GM19099 (cell line): ENCODE data around the gene TBC1D5.

Experiments used
- POLR2A ChIP-seq: IDR thresholded peaks from 3 replicates; pipeline ENCODE4 v1.6.1; 2011; ENCODE audit warnings: low read depth; ENCODE audit not compliant: insufficient read length; ENCODE audit errors: extremely low read depth

Gene TBC1D5

DNA sequence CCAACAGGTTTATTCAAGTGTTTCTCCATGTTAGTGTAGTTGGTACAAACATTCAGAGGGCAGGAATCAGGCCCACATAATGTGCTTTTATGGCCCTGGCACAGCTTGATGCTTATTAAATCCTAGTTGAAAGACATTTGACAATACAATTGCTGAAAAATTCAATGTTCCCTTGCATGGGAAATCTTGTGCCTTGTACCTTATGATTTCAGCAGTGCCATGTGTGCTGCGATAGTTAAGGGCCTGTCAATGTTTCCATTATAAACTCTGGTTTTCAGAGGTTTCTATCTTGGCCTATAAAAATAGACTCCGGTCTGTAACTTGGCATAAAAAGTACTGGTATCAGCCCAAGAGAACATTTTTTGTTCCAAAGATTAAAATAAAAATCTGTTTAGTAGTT is 207.2 kb downstream of the TBC1D5 start:
- TF ChIP-seq POLR2A, result no peak

DNA sequence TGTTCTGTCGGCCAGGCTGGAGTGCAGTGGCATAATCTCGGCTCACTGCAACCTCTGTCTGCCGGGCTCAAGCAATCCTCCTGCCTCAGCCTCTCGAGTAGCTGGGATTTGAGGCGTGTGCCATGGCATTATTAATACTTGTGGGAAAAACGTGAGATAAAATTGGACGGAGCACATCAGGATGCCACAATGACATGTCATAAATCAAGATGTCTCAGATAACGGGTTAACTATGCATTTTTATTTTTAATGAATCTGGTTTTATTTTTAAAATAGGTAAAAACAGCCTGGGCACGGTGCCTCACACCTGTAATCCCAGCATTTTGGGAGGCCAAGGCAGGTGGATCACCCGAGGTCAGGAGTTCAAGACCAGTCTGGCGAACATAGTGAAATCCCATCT is 212.8 kb downstream of the TBC1D5 start:
- TF ChIP-seq POLR2A, result no peak

DNA sequence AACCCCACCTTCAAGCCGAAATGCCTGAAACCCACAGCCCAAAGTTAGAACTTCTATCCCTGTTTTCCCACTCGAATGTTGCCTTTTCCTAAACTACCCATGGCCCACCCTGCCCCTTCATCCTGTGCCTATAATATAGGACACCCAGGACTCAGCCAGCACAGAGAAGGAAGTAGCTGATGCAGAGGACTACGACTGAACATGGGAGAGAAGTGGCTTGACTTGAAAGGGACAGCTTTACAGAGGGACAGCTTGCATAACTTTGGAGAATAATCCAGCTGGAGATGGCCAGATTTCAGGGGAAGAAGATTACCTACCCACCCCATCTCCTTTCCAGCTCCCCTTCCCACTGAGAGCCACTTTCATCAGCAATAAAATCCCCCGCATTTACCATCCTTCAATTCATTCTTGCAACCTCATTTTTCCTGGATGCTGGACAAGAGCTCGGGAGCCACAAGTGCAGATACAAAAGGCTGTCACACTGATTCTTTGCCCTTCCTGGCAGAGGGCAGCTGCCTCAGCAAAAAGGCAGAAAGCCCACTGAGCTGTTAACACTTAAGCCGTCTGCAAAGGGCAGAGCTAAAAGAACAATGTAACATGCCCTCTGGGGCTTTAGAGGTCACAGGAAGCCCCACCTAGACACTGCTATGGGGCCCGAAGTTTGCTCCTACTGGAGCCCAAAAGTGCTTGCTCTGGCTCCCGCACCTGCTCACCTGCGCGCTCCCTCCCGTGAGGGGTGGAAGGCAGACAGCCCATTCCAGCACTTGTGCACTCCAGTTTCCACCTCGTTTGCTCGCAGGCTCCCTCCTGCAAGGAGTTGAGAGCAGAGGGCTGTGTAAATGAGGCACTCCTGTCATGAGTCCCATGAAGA is 224.0 kb downstream of the TBC1D5 start:
- TF ChIP-seq POLR2A, result no peak

- no peak for TF ChIP-seq POLR2A
Measured at GRCh38 chr3:17515445-17516234, 226.8 kb downstream of the TBC1D5 start.

DNA sequence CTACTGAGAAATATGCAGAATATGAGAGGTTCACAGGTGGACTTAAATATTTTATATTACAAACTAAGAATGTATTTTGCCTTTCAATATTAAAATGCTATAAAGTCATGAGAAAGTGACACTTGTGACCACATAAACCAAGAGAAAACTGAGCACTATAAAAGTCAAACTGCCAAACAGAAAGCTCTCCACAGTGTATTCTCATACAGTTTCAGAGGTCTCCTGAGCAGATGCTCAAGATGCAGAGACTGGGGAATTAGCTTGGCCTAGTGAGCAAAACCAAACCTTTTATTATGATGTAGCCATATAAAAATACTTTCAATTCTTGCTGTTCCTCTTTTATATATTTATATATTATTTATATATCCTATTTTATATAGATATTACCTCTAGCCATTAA is 227.8 kb downstream of the TBC1D5 start:
- no peak for TF ChIP-seq POLR2A

- TF ChIP-seq POLR2A, result no peak
Measured at GRCh38 chr3:17510265-17510664, 232.2 kb downstream of the TBC1D5 start.

DNA sequence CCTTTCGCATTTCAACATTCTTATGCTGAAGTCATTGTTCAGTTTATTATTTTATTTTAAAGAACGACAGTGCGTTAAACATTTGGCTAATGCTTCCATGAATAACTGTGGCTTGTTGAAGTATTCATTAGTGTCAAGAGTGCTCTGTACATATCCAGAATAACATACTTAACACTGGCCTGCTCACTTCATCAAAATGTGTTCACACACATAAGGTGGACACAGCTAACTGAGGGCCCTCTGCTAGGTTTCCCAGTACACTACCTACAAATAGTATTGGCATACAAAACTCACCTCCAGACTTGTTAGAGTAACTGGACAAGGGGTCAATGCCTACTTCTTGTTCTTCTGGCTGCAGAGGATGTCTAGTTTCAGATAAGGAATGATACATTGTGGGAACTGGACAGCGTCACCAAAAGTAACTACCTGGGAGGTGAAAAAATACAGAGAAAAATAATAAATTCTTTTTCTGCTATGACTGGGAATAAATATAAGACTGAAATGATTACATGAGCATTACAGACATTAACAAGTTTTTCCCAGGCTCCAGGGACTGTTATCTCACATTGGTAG is 234.2 kb downstream of the TBC1D5 start:
- TF ChIP-seq POLR2A, result no peak

GRCh38 chr3:17507480-17507879 is 235.0 kb downstream of the TBC1D5 start:
- TF ChIP-seq POLR2A, result no peak

DNA sequence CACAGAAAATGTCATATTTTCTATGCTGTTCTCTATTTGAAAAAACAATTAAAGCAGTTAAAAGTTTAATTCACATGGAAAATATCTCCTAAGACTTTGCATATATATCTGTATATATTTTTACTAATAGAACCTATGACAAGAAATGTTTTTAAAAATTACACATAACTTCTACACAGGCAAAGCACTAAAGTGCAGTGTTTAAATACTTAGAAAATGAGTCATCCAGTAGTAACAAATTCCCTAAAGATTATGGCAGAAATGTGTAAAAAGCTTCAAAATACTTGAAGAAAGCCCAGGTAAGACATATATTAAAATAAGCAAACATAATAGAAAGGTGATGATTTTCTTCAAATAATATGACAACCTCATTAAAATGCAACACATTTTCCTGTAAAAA is 236.6 kb downstream of the TBC1D5 start:
- TF ChIP-seq POLR2A, result no peak

- TF ChIP-seq POLR2A, result no peak
Measured at GRCh38 chr3:17501745-17502144, 240.7 kb downstream of the TBC1D5 start.

DNA sequence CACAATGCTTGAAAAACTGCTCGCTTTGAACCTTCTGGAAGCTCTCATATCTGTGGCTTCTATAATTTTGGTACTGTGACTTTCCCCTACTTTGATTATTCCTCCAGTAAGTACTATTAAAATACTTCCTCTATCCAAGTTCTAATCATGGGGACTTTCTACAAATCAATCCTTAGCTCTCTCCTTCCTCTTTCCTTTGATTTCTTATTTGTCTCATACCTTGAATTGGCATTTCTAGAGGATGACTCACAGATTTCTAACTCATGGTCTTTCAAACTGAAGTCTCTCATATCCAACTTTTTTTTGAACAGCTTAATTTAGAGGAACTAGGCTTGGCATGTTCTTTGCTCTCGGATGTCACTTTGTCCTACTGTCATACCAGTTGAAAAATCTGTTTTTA is 241.8 kb downstream of the TBC1D5 start:
- TF ChIP-seq POLR2A, result no peak

DNA sequence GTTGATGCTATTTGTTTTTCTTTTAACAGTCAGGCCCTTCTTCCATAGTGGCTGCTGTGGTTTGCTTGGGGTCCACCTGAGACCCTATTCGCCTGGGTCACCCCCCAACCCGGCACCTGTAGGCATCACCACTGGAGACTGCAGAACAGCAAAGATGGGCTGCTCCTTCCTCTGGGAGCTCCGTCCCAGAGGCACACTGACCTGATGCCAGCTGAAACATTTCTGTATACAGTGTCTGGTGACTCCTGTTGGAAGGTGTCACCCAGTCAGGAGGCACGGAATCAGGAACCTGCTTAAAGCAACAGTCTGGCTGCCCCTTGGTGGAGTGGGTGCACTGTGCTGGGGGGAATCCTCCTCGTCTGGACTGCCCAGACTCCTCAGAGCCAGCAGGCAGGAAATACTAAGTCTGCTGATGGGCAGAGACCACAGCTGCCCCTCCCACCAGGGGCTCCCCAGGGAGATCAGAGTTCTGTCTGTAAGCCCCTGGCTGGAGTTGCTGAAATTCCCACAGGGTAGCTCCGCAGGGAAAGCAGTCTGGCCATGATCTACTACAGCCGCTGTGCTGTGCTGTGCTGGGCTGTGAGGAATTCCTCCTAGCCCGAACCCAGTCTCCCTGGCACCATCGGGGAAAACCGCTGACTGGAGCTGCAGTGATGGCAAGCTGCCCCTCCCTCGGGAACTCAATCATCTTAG is 248.2 kb downstream of the TBC1D5 start:
- TF ChIP-seq POLR2A, result no peak

- TF ChIP-seq POLR2A, result no peak
Measured at GRCh38 chr3:17491601-17492000, 250.8 kb downstream of the TBC1D5 start.

DNA sequence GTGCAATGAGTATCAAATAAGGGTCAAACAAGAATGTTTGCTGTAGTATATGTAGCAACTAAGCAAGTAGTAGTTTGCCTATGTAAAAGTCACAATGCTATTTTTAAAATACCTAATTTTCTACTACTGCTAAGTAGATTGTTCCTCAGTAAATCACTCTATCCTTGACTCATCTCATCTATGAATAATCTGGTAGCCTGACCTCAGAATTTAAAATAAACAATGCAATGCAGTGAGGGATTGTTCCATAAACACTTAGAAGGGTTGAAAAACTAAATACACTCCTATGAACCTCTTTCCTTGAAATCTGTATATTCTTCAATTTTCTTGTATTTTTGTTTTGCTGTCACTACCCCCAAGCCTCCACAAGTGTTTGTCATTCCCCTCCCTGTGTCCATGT is 253.3 kb downstream of the TBC1D5 start:
- TF ChIP-seq POLR2A, result no peak

GRCh38 chr3:17481116-17481515 is 261.3 kb downstream of the TBC1D5 start:
- TF ChIP-seq POLR2A, result no peak

DNA sequence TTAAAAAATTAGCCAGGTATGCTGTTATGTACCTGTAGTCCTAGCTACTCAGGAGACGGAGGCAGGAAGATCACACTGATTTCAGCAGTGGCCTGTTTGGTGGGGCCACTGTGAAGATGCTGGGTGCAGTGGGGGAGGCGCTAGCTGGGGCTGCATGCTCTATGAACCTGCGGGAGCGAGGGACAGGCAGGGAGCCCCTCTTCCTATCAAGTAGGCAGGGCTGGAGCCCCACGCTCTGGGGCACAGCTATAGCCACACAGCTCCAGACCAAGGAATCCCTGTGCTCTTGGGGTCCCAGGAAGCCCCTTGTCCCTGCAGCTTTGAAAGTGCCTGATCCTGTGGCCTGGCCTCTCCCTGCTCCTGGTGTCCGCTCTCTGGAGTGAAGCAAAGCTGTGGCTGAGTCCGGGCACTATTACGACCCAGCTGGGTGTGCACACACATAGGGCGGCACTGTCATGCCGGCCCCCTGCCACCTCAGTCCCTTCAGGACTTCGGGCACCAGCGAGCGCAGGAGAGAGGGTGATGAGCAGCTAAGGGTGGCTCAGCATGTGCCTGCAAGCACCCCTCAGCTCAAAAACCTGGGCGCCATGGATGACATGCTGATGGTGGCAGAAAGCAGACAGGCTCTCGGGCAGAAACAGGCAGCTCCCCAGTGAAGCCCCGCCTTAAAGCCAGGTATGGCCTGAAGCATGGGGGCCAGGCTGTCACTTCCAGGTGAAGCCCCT is 262.6 kb downstream of the TBC1D5 start:
- no peak for TF ChIP-seq POLR2A
